DOHH2 (cell line): ENCODE measurements around the gene SNHG17.

ENCODE experiments used
- EZH2phosphoT487 ChIP-seq: fragments of 200-600 bp; sonication (generic); IDR thresholded peaks from 2 replicates; pipeline ENCODE4 v1.6.1; 2017; ENCODE audit warnings: borderline replicate concordance, mild to moderate bottlenecking, antibody characterized with exemption, low read length, moderate library complexity, mixed read lengths
- TF ChIP-seq, protein P1 (sequence below): fragments of 200-600 bp; sonication (generic); IDR thresholded peaks from one replicate; pipeline ENCODE4 v1.5.1; 2014; ENCODE audit warnings: antibody characterized with exemption, mild to moderate bottlenecking, low read depth, low read length; ENCODE audit not compliant: poor library complexity, severe bottlenecking

DNA sequence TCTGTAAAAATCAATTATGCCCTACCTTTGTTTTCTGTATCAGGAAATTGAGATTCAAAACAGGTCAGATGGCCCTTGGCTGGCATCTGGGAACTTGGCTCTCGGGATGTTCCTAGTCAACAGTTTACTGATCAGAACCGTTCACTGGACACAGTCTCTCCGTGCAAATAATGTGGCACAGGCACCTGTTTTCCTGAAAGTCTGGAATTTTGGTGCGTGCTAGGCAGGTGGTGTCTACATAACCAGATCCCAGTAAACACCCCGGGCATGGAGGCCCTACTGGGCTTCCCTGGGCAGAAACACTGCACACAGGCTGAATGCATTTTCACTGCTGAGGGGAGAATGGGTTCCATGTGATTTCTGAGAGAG is 7.5 kb downstream of the SNHG17 start:
- TF ChIP-seq, protein P1, sequence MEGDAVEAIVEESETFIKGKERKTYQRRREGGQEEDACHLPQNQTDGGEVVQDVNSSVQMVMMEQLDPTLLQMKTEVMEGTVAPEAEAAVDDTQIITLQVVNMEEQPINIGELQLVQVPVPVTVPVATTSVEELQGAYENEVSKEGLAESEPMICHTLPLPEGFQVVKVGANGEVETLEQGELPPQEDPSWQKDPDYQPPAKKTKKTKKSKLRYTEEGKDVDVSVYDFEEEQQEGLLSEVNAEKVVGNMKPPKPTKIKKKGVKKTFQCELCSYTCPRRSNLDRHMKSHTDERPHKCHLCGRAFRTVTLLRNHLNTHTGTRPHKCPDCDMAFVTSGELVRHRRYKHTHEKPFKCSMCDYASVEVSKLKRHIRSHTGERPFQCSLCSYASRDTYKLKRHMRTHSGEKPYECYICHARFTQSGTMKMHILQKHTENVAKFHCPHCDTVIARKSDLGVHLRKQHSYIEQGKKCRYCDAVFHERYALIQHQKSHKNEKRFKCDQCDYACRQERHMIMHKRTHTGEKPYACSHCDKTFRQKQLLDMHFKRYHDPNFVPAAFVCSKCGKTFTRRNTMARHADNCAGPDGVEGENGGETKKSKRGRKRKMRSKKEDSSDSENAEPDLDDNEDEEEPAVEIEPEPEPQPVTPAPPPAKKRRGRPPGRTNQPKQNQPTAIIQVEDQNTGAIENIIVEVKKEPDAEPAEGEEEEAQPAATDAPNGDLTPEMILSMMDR = no peak
- TF ChIP-seq EZH2phosphoT487 = no peak
